Measurements from ENCODE around the gene CWC15.
"Not testable (repeated sequence)": the region's sequence is repeated elsewhere in the genome, so short reads cannot be mapped to it uniquely, and the experiment has no call there.

CWC15 gene

GRCh38 chr11:94928117-94928990 lies 45.0 kb downstream of the CWC15 start:
- no peak overlapping the region for H3K4me3 ChIP-seq (ENCODE audit: low read length)
- no peak overlapping the region for H3K9ac ChIP-seq (ENCODE audit: low read depth, low read length)
- no peaks in the 10 kb centered on the region for H3K9me3 ChIP-seq (replicated peaks; ENCODE audit: low read length)
- H3K4me1 ChIP-seq (ENCODE audit: control insufficient read depth, insufficient read depth, low read length) = peaks cover 39% of the 10 kb centered on the region
- no peak overlapping the region for H3K4me2 ChIP-seq (ENCODE audit: low read length)
- H3K27me3 ChIP-seq (ENCODE audit: control insufficient read depth, insufficient read depth, low read length) = no peaks in the 10 kb centered on the region
- no peaks in the 10 kb centered on the region for H3K36me3 ChIP-seq (ENCODE audit: insufficient read depth, low read length)

- Histone ChIP-seq H3K4me1 (ENCODE audit: control insufficient read depth, insufficient read depth, low read length) (peaks cover 31% of the 10 kb centered on the region), H3K9ac (ENCODE audit: low read depth, low read length) (peak overlapping the region; percentile 19), H3K4me2 (ENCODE audit: low read length) (peak overlapping the region; percentile 31), H3K27me3 (ENCODE audit: control insufficient read depth, insufficient read depth, low read length) (no peaks in the 10 kb centered on the region), H3K4me3 (ENCODE audit: low read length) (no peak overlapping the region), H3K9me3 (replicated peaks; ENCODE audit: low read length) (no peaks in the 10 kb centered on the region), H3K36me3 (ENCODE audit: insufficient read depth, low read length) (no peaks in the 10 kb centered on the region)
Observed at GRCh38 chr11:94926698-94927237, 46.6 kb downstream of the CWC15 start.

GRCh38 chr11:94926271-94926625 lies 47.1 kb downstream of the CWC15 start:
- no peak overlapping the region for H3K4me3 ChIP-seq (ENCODE audit: low read length)
- H3K9ac ChIP-seq (ENCODE audit: low read depth, low read length) = peak overlapping the region; percentile 19

GRCh38 chr11:94925422-94926270 lies 47.7 kb downstream of the CWC15 start:
- Histone ChIP-seq H3K4me3 (ENCODE audit: low read length) (no peak overlapping the region), H3K4me2 (ENCODE audit: low read length) (no peak overlapping the region), H3K9ac (ENCODE audit: low read depth, low read length) (peak overlapping the region; percentile 19), H3K27me3 (ENCODE audit: control insufficient read depth, insufficient read depth, low read length) (no peaks in the 10 kb centered on the region), H3K9me3 (replicated peaks; ENCODE audit: low read length) (no peaks in the 10 kb centered on the region), H3K4me1 (ENCODE audit: control insufficient read depth, insufficient read depth, low read length) (peaks cover 31% of the 10 kb centered on the region), H3K36me3 (ENCODE audit: insufficient read depth, low read length) (no peaks in the 10 kb centered on the region)

More at GRCh38 chr11:94926271-94926625, 47.1 kb downstream of the CWC15 start:
- H3K4me2 ChIP-seq (ENCODE audit: low read length) = peak overlapping the region; percentile 31
- H3K4me1 ChIP-seq (ENCODE audit: control insufficient read depth, insufficient read depth, low read length) = peaks cover 31% of the 10 kb centered on the region
- no peaks in the 10 kb centered on the region for H3K36me3 ChIP-seq (ENCODE audit: insufficient read depth, low read length)
- no peaks in the 10 kb centered on the region for H3K9me3 ChIP-seq (replicated peaks; ENCODE audit: low read length)
- H3K27me3 ChIP-seq (ENCODE audit: control insufficient read depth, insufficient read depth, low read length) = no peaks in the 10 kb centered on the region

GRCh38 chr11:94924612-94925011 lies 48.7 kb downstream of the CWC15 start:
- Histone ChIP-seq H3K4me3 (ENCODE audit: low read length) (no peak overlapping the region), H3K4me1 (ENCODE audit: control insufficient read depth, insufficient read depth, low read length) (peaks cover 31% of the 10 kb centered on the region), H3K36me3 (ENCODE audit: insufficient read depth, low read length) (no peaks in the 10 kb centered on the region), H3K9me3 (replicated peaks; ENCODE audit: low read length) (no peaks in the 10 kb centered on the region), H3K9ac (ENCODE audit: low read depth, low read length) (no peak overlapping the region), H3K4me2 (ENCODE audit: low read length) (no peak overlapping the region), H3K27me3 (ENCODE audit: control insufficient read depth, insufficient read depth, low read length) (no peaks in the 10 kb centered on the region)

GRCh38 chr11:94924171-94924572 lies 49.2 kb downstream of the CWC15 start:
- no peak overlapping the region for H3K9ac ChIP-seq (ENCODE audit: low read depth, low read length)
- no peak overlapping the region for H3K4me3 ChIP-seq (ENCODE audit: low read length)

GRCh38 chr11:94923004-94923334 lies 50.4 kb downstream of the CWC15 start:
- H3K9ac ChIP-seq (ENCODE audit: low read depth, low read length) = no peak overlapping the region
- H3K36me3 ChIP-seq (ENCODE audit: insufficient read depth, low read length) = no peaks in the 10 kb centered on the region
- no peaks in the 10 kb centered on the region for H3K27me3 ChIP-seq (ENCODE audit: control insufficient read depth, insufficient read depth, low read length)
- no peaks in the 10 kb centered on the region for H3K9me3 ChIP-seq (replicated peaks; ENCODE audit: low read length)
- H3K4me2 ChIP-seq (ENCODE audit: low read length) = no peak overlapping the region
- peaks cover 21% of the 10 kb centered on the region for H3K4me1 ChIP-seq (ENCODE audit: control insufficient read depth, insufficient read depth, low read length)
- H3K4me3 ChIP-seq (ENCODE audit: low read length) = no peak overlapping the region

More at GRCh38 chr11:94924171-94924572, 49.2 kb downstream of the CWC15 start:
- Histone ChIP-seq H3K4me2 (ENCODE audit: low read length) (no peak overlapping the region), H3K27me3 (ENCODE audit: control insufficient read depth, insufficient read depth, low read length) (no peaks in the 10 kb centered on the region), H3K36me3 (ENCODE audit: insufficient read depth, low read length) (no peaks in the 10 kb centered on the region), H3K9me3 (replicated peaks; ENCODE audit: low read length) (no peaks in the 10 kb centered on the region), H3K4me1 (ENCODE audit: control insufficient read depth, insufficient read depth, low read length) (peaks cover 31% of the 10 kb centered on the region)

- Histone ChIP-seq H3K9ac (ENCODE audit: low read depth, low read length) (no peak overlapping the region), H3K4me3 (ENCODE audit: low read length) (no peak overlapping the region), H3K36me3 (ENCODE audit: insufficient read depth, low read length) (no peaks in the 10 kb centered on the region), H3K9me3 (replicated peaks; ENCODE audit: low read length) (no peaks in the 10 kb centered on the region), H3K27me3 (ENCODE audit: control insufficient read depth, insufficient read depth, low read length) (no peaks in the 10 kb centered on the region), H3K4me1 (ENCODE audit: control insufficient read depth, insufficient read depth, low read length) (peaks cover 16% of the 10 kb centered on the region), H3K4me2 (ENCODE audit: low read length) (no peak overlapping the region)
Observed at GRCh38 chr11:94922321-94923003, 50.9 kb downstream of the CWC15 start.

GRCh38 chr11:94920311-94920710 lies 53.0 kb downstream of the CWC15 start:
- Histone ChIP-seq H3K27me3 (ENCODE audit: control insufficient read depth, insufficient read depth, low read length) (no peaks in the 10 kb centered on the region), H3K4me2 (ENCODE audit: low read length) (no peak overlapping the region)

GRCh38 chr11:94913718-94914394 lies 59.5 kb downstream of the CWC15 start:
- H3K4me2 ChIP-seq (ENCODE audit: low read length); H3K36me3 ChIP-seq (ENCODE audit: insufficient read depth, low read length); H3K4me1 ChIP-seq (ENCODE audit: control insufficient read depth, insufficient read depth, low read length); H3K9ac ChIP-seq (ENCODE audit: low read depth, low read length); H3K27me3 ChIP-seq (ENCODE audit: control insufficient read depth, insufficient read depth, low read length); H3K9me3 ChIP-seq (replicated peaks; ENCODE audit: low read length); H3K4me3 ChIP-seq (ENCODE audit: low read length): not testable (repeated sequence)

More at GRCh38 chr11:94920311-94920710, 53.0 kb downstream of the CWC15 start:
- Histone ChIP-seq H3K4me3 (ENCODE audit: low read length) (no peak overlapping the region), H3K9ac (ENCODE audit: low read depth, low read length) (no peak overlapping the region), H3K9me3 (replicated peaks; ENCODE audit: low read length) (no peaks in the 10 kb centered on the region), H3K4me1 (ENCODE audit: control insufficient read depth, insufficient read depth, low read length) (no peaks in the 10 kb centered on the region), H3K36me3 (ENCODE audit: insufficient read depth, low read length) (no peaks in the 10 kb centered on the region)

- H3K27me3 ChIP-seq (ENCODE audit: control insufficient read depth, insufficient read depth, low read length) = no peaks in the 10 kb centered on the region
- no peak overlapping the region for H3K9ac ChIP-seq (ENCODE audit: low read depth, low read length)
- H3K36me3 ChIP-seq (ENCODE audit: insufficient read depth, low read length) = no peaks in the 10 kb centered on the region
- no peaks in the 10 kb centered on the region for H3K9me3 ChIP-seq (replicated peaks; ENCODE audit: low read length)
- no peak overlapping the region for H3K4me2 ChIP-seq (ENCODE audit: low read length)
- H3K4me3 ChIP-seq (ENCODE audit: low read length) = no peak overlapping the region
- H3K4me1 ChIP-seq (ENCODE audit: control insufficient read depth, insufficient read depth, low read length) = no peaks in the 10 kb centered on the region
Observed at GRCh38 chr11:94912806-94913205, 60.5 kb downstream of the CWC15 start.

All from skeletal muscle satellite cell (primary cell).